Ectodermal cell (in vitro differentiated cells): ENCODE measurements around the gene VAV2.

Experiments
- H3K27ac ChIP-seq: 2 replicates; pipeline ENCODE4 v1.7.0; 2013; ENCODE audit warnings: mild to moderate bottlenecking, low read depth, low read length; ENCODE audit not compliant: insufficient read depth, poor library complexity, severe bottlenecking
- H3K27me3 ChIP-seq: 2 replicates; pipeline ENCODE4 v1.7.0; 2013; ENCODE audit warnings: mild to moderate bottlenecking, low read length; ENCODE audit not compliant: insufficient read depth, control insufficient read depth, poor library complexity, severe bottlenecking
- H3K36me3 ChIP-seq: one replicate; pipeline ENCODE4 v1.7.0; 2013; ENCODE audit warnings: low read length; ENCODE audit not compliant: control insufficient read depth, insufficient read depth
- H3K4me1 ChIP-seq: one replicate; pipeline ENCODE4 v1.7.0; 2013; ENCODE audit warnings: low read length; ENCODE audit not compliant: control insufficient read depth, insufficient read depth
- H3K4me3 ChIP-seq: 2 replicates; pipeline ENCODE4 v1.7.0; 2013; ENCODE audit warnings: low read depth, low read length, control low read depth; ENCODE audit not compliant: insufficient read depth
- H3K9me3 ChIP-seq: 2 replicates; pipeline ENCODE4 v1.7.0; 2013; ENCODE audit warnings: mild to moderate bottlenecking, low read length, moderate library complexity; ENCODE audit not compliant: control insufficient read depth
- WGBS, 2 experiments: methylation state at CpG; one replicate each; pipeline ENCODE4 v1.1.7; 2013; ENCODE audit warnings: missing lambda C conversion rate in 2 of 2; 5-methylcytosine and 5-hydroxymethylcytosine counted together

VAV2 gene

DNA sequence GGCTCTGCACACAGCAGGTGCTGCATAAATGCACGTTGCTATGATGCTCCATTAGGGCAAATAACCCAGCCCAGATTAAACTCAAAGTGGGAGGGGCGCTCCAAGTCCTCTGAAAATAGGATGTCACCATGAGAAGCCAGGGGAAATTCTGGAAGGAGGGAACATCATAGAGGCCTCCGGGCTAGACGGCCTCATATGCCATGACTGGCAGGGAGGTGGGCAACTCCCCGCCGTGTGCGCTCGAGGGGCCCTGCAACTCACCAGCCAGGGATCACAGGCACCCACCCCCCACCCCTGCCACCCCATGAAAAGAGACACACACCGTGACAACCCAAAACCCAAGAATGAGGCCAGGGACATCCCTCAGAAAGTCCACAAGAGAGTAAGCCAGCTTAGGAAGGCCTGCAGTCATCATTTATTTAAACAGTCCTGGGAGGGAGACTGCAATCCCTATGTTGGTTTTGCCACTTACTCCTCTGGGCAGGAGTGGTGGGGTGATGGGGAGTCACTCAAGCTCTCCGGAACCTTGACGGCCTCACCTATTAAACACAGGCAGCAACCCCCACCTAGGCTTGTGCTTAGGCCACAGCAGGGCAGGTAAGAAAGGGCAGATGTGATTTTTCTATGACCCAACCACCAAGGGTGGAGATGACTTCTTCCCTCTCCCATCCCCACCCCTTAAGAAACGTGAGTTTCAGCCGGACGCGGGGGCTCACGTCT lies 4.0 kb downstream of the VAV2 start:
- Histone ChIP-seq H3K27me3 (no peaks in the 10 kb centered on the region), H3K4me1 (peaks cover 9% of the 10 kb centered on the region), H3K27ac (no peak overlapping the region), H3K4me3 (no peak overlapping the region), H3K9me3 (no peaks in the 10 kb centered on the region), H3K36me3 (no peaks in the 10 kb centered on the region)
- 88 to 95% methylated on average over 16 of the region's 16 CpGs for WGBS, 2 experiments

DNA sequence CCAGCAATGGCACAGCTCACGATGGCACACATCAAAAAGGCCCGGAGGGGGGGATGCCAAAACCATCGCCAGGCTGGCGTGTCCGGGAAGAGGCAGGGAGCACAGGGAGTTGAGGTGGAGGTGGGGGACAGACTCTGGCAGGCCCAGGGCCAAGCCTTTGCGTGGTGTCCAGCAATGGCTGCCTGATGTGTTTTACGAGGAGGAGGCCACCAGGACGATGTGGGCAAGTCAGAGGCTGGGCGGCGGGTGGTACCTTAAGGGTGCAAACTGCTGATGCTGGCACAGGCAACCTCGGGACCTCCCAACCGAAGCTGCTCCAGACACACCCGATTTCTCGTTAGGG lies 4.7 kb downstream of the VAV2 start:
- 95% methylated on average over 14 of the region's 14 CpGs for WGBS, 2 experiments
- Histone ChIP-seq H3K27me3 (no peaks in the 10 kb centered on the region), H3K36me3 (no peaks in the 10 kb centered on the region), H3K4me1 (peaks cover 14% of the 10 kb centered on the region), H3K4me3 (no peak overlapping the region), H3K27ac (no peak overlapping the region), H3K9me3 (no peaks in the 10 kb centered on the region)

DNA sequence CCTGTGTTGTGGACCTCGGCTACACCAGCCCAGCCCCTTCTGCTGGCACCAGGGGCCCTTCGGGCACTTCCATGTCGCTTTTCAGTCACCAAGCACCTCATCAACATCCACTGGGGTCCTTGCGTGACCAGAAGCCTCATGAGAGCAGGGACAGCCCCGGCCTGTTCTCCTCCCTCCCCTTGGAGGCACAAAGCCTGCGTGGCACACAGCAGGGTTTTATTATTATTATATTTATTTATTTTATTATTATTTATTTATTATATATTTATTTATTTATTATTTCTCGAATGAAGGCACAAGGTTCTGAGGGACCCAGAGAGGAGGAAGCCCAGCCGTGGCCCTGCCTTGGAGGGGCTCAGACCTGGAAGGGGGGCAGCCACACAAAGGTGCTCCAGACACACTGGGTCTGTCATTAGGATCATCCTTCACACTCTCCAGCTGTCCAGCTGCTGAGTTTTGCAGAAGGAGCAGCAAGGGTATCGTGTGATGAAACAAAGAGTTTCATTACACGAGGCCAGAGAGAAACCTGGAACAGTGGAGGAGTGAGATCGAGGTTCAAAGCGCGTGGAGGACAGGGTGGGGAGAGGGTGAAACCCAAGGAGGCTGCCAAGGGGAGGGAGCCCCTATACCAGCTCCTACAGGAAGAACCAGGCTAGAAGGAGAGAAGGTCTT lies 5.2 kb downstream of the VAV2 start:
- 92 to 94% methylated on average over 12 of the region's 13 CpGs for WGBS, 2 experiments
- Histone ChIP-seq H3K27ac (no peak overlapping the region), H3K36me3 (no peaks in the 10 kb centered on the region), H3K4me1 (peaks cover 14% of the 10 kb centered on the region), H3K27me3 (no peaks in the 10 kb centered on the region), H3K9me3 (no peaks in the 10 kb centered on the region), H3K4me3 (no peak overlapping the region)

DNA sequence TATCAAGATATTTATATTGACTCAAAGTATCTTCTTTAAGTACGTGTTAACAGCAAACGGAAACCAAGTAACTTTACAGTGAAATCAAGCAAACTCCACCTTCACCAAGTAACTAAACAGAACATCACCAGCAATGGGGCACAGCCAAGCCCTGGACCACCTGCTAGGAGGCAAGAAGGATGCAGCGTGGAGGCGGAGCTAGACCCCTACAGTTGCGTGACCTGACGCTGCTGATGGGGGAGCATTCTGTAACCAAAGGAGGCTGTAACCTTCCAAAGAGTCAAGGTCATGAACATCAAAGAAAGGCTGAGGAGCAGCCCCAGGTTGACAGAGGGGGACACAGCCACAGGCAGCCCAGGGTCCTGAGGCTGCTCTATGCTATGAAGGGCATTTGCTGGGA lies 6.1 kb downstream of the VAV2 start:
- Histone ChIP-seq H3K9me3 (no peaks in the 10 kb centered on the region), H3K4me3 (no peak overlapping the region), H3K4me1 (peaks cover 19% of the 10 kb centered on the region), H3K27ac (no peak overlapping the region), H3K36me3 (no peaks in the 10 kb centered on the region), H3K27me3 (no peaks in the 10 kb centered on the region)
- WGBS, 2 experiments, result 70% methylated on average over 6 of the region's 6 CpGs

DNA sequence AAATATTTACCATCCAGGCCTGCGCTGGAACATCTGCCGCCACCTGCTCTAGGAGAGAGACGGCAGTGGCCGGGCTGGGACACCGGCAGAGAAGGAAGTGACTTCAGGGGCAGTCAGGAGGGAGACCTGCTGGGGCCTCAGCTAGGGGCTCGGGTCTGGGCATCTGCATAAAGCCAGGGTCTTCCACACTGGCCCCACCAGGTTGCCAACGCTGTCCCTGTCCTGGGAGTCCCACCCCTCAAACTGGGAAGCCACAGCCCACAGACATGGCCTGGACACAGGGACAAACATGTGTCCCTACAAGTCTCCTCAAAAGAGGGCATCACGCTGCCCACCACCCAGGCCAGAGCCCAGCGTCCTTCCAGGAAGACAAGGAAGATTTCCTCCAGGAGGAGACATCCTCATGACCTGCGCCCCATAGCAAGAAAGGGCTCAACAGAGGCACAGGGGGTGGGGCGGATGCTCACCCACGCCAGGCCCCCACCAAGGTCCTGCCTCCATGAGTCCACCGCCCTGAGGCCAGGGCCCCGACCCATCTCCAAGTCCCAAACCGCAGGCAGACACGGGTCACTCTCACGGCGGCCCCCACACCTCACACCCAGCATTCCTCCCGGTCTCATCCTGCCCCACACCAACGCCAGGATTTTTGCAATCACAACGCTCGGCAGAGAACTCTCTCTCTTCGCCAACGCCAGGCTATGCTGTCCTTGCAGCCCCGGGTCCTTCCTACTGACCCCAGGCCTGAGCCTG lies 9.0 kb downstream of the VAV2 start:
- no peaks in the 10 kb centered on the region for H3K27me3 ChIP-seq
- H3K4me1 ChIP-seq, result peaks cover 30% of the 10 kb centered on the region
- no peaks in the 10 kb centered on the region for H3K9me3 ChIP-seq
- no peak overlapping the region for H3K27ac ChIP-seq
- 87 to 93% methylated on average over 25 of the region's 25 CpGs for WGBS, 2 experiments
- H3K36me3 ChIP-seq, result no peaks in the 10 kb centered on the region
- no peak overlapping the region for H3K4me3 ChIP-seq

DNA sequence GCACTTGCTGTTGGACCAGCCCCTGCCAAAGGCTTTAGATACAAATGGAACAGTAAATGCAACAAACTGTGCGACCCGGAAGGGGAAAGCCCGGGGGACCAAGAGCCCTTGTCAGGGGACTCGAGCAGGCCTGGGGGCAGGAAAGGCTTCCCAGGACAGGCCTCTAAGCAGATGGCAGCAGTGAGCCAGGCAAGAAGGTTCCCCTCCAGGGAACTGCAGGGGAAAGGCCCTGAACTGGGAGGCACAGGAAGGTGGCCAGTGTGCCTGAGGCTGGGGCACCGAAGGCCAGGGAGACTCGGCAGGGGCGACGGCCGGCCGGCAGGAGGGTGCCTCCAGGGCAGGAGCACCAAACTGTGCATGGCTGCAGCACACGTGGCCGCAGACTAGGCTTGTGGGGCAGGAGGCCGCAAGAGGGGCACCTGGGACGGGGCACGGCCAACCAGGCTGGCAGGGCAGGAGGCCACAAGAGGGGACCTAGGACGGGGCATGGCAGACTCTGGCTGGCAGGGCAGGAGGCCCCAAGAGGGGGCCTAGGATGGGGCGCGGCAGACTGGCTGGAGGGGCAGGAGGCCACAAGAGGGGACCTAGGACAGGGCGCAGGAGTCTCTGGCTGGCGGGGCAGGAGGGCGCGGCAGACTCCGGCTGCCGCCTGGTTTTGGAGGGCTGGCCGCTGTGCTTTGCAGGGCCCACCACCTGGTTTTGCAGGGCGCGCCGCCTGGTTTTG lies 10.0 kb downstream of the VAV2 start:
- Histone ChIP-seq H3K4me3 (no peak overlapping the region), H3K27me3 (no peaks in the 10 kb centered on the region), H3K9me3 (no peaks in the 10 kb centered on the region), H3K27ac (no peak overlapping the region), H3K36me3 (no peaks in the 10 kb centered on the region), H3K4me1 (peaks cover 30% of the 10 kb centered on the region)
- 92 to 94% methylated on average over 28 of the region's 28 CpGs for WGBS, 2 experiments

DNA sequence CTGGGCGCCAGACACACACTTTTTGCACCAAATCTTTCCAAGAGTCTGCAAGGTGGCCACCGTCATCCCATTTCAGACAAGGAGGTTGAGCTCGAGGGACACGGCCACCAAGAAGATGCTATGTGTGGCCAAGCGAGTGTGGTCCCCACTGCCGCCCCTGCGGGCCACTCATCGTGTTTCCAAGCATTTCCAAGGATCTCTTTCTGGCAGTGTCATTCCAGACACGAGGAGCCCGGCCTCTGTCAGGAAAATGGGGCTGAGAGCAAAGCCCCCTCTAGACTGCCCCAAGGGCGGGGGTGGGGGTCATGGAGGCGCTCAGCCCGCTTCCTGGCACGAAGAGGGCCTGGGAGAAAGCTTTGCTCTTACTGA lies 10.6 kb downstream of the VAV2 start:
- H3K4me1 ChIP-seq, result peaks cover 30% of the 10 kb centered on the region
- no peaks in the 10 kb centered on the region for H3K36me3 ChIP-seq
- no peak overlapping the region for H3K4me3 ChIP-seq
- no peaks in the 10 kb centered on the region for H3K27me3 ChIP-seq
- no peak overlapping the region for H3K27ac ChIP-seq
- H3K9me3 ChIP-seq, result no peaks in the 10 kb centered on the region
- WGBS, 2 experiments, result 95% methylated on average over 14 of the region's 14 CpGs

DNA sequence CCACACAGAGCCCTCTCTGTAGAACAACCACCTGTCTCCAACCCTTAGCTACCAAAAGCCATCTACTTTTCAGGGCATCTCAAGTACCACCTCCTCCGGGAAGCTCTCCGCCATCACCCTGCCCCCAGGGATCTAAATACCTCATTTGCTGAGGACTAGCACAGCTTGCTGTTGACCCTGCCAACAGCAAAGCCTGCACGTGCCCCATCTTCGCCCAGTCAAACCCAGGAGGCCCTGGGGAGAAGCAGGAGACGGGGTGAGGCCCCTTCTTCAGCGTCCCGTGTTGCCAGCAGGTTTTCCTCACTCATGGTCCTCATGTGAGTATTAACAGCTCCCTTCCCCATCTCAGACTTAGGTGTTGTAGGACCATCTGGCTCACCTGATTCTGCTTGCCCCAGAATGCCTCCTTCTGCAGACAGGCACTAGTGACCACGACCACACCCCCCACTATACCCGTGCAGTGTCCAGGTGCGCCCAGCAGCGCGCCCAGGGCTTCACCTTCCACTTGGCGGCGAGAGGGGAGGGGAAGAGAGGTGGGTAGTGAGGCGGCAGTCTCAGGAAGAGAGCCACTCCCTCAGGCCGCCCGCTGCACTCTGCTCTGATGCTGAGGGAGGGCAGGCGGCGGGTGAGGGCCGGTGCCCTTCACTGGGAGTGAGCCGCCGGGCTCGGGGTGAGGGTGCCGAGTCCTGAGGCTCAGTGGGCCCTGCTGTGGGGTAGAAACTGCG lies 11.1 kb downstream of the VAV2 start:
- H3K36me3 ChIP-seq, result no peaks in the 10 kb centered on the region
- no peak overlapping the region for H3K4me3 ChIP-seq
- H3K27me3 ChIP-seq, result no peaks in the 10 kb centered on the region
- no peaks in the 10 kb centered on the region for H3K9me3 ChIP-seq
- WGBS, 2 experiments, result 95% methylated on average over 25 of the region's 25 CpGs
- H3K4me1 ChIP-seq, result peaks cover 30% of the 10 kb centered on the region
- H3K27ac ChIP-seq, result no peak overlapping the region

DNA sequence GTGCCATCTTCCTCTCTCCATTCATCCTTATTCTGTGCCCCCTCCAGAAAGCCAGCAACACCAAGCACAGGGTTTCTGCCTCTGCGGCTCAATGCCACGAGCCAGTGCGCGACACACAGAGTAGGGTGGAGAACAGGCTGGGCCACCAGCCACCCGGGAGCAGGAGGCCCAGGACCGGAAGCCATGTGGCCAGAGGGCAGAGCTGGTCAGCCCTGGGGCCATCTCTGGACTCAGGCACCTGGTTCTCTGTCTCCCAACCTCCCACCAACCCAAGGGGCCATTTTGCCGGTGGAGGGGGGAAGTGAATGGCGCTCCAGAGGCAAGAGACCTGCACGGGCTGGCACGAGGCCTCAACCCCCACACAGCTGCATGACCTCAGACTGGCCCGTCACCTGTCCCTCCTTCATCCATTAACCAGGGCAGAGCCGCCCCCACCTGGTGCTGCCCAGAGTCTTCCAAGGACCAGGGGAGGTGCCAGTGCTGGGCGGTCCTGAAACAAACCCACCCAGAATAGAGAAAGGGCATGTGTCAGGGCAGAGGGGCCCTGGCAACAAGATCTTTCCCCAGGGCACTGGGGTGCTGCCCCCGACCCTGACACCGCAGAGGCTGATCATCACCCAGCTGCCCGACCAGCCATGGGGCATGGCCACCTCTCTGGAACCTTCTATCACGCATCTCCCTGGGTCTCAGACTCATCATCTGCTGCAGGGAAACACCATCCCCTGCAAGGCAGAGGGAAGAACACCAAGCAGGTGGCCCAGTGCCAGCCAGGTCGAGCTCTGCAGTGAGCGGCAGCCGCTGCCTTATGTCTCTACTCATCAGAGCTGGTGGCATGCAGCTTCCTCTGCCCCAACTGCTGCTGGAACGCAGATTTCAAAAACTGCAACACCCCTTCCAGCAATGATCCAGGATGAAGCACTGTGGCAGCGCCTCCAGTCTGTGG lies 11.9 kb downstream of the VAV2 start:
- Histone ChIP-seq H3K36me3 (no peaks in the 10 kb centered on the region), H3K4me1 (peaks cover 30% of the 10 kb centered on the region), H3K27ac (no peak overlapping the region), H3K4me3 (no peak overlapping the region), H3K27me3 (no peaks in the 10 kb centered on the region), H3K9me3 (no peaks in the 10 kb centered on the region)
- 92 to 93% methylated on average over 22 of the region's 22 CpGs for WGBS, 2 experiments
